Measurements from ENCODE around the gene HSPB1. TPM values are rescaled to one million over a fixed set of nuclear protein-coding genes. Genes with fewer than 3 reads are reported as not detected.

HSPB1 gene
- total RNA-seq, 1 experiment from 2014 or later = 202 TPM

DNA sequence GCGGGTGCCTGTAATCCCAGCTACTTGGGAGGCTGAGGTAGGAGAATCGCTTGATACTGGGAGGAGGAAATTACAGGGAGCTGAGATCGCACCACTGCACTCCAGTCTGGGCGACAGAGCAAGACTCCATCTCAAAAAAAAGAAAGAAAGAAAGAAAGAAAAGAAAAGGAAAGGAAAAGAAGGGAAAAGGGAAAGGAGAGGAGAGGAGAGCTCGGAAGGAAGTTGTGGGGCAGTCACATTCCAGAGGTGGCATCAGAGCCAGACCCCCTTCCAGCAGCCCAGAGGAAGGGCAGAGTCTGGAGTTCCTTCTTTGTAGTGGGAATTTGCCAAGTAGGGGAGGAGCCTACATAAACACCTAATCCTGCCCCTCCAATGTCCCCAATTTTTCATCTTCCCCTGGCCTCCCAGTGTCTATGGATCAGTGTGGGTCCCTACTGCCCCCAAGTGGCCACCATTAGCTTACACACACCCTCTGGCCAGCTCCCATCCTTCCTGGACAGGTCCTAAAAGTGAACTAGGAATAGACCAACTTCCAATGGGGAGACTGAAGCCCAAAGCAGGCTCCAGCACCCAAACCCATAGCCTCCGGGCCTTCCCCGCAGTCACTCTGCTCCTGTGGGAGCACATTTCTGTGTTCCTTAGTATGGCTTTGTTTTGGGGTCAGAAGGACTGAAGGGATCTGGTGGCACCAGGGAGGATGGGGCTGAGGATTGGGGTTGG lies 39.6 kb upstream of the HSPB1 start:
- H3K4me1 Mint-ChIP-seq = peaks cover 32% of the 10 kb centered on the region
- H3K4me3 Mint-ChIP-seq = no peak overlapping the region
- TF ChIP-seq OVOL2 (CRISPR knock-in tag; IDR thresholded peaks at IDR 0.05; ENCODE audit: borderline replicate concordance) (no peak), ZNF232 (CRISPR knock-in tag; IDR thresholded peaks at IDR 0.05) (0 out of 2 replicates have a peak, but pooled peaks have one; percentile 58), FOXJ3 (CRISPR knock-in tag; IDR thresholded peaks at IDR 0.05; ENCODE audit: borderline replicate concordance) (no peak)
- TF ChIP-seq, protein P1, sequence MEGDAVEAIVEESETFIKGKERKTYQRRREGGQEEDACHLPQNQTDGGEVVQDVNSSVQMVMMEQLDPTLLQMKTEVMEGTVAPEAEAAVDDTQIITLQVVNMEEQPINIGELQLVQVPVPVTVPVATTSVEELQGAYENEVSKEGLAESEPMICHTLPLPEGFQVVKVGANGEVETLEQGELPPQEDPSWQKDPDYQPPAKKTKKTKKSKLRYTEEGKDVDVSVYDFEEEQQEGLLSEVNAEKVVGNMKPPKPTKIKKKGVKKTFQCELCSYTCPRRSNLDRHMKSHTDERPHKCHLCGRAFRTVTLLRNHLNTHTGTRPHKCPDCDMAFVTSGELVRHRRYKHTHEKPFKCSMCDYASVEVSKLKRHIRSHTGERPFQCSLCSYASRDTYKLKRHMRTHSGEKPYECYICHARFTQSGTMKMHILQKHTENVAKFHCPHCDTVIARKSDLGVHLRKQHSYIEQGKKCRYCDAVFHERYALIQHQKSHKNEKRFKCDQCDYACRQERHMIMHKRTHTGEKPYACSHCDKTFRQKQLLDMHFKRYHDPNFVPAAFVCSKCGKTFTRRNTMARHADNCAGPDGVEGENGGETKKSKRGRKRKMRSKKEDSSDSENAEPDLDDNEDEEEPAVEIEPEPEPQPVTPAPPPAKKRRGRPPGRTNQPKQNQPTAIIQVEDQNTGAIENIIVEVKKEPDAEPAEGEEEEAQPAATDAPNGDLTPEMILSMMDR (IDR thresholded peaks at IDR 0.05) = peak; percentile 77
- DNase-seq (ENCODE audit: low spot score) (peak; percentile 82), ATAC-seq (peak; percentile 50)
- H3K9me3 Mint-ChIP-seq = no peaks in the 10 kb centered on the region
- H3K27ac Mint-ChIP-seq = peak overlapping the region; percentile 79; the same call in 1 of the 2 replicates
- POLR2A ChIA-PET = interaction anchor here (0.6 to 1.7 kb wide), 7 partner anchors 30 to 1605 kb away, joined by 3 to 8 read pairs (median 4); partner anchors contain the start of gene GTF2I
- CTCF ChIA-PET = interaction anchor here (0.6 to 6.0 kb wide), 38 partner anchors 7 to 400 kb away, joined by 3 to 103 read pairs (median 6); partner anchors contain the start of genes MDH2, SRRM3 and STYXL1
- no peaks in the 10 kb centered on the region; the same call in 1 of the 2 replicates for H3K36me3 Mint-ChIP-seq
- H3K27me3 Mint-ChIP-seq (ENCODE audit: low read depth) = no peaks in the 10 kb centered on the region; the same call in 1 of the 2 replicates

- peaks cover 45% of the 10 kb centered on the region for H3K4me1 Mint-ChIP-seq
- no peak overlapping the region for H3K27ac Mint-ChIP-seq
- DNase-seq (ENCODE audit: low spot score) (no peak), ATAC-seq (no peak)
- POLR2A ChIA-PET = no interaction called here
- H3K36me3 Mint-ChIP-seq = no peaks in the 10 kb centered on the region
- no peak overlapping the region for H3K4me3 Mint-ChIP-seq
- CTCF ChIA-PET = interaction anchor here (0.9 to 6.0 kb wide), 3 partner anchors 65 to 196 kb away, joined by 6 to 67 read pairs (median 9); partner anchors contain the start of gene SRRM3
- H3K27me3 Mint-ChIP-seq (ENCODE audit: low read depth) = peaks cover 4% of the 10 kb centered on the region; the same call in 1 of the 2 replicates
- H3K9me3 Mint-ChIP-seq = no peaks in the 10 kb centered on the region
- no peak for TF ChIP-seq ARID4B (CRISPR knock-in tag; IDR thresholded peaks at IDR 0.05; ENCODE audit: borderline replicate concordance)
- TF ChIP-seq, protein P2, sequence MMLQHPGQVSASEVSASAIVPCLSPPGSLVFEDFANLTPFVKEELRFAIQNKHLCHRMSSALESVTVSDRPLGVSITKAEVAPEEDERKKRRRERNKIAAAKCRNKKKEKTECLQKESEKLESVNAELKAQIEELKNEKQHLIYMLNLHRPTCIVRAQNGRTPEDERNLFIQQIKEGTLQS (CRISPR knock-in tag; conservative IDR thresholded peaks at IDR 0.05) = no peak
- TF ChIP-seq TEAD1 (CRISPR knock-in tag; IDR thresholded peaks at IDR 0.05) = no peak
- TF ChIP-seq CBFB (CRISPR knock-in tag; IDR thresholded peaks at IDR 0.05; ENCODE audit: low read depth) = no peak
- no peak for TF ChIP-seq ZNF281 (CRISPR knock-in tag; IDR thresholded peaks at IDR 0.05)
- no peak for TF ChIP-seq CREM (CRISPR knock-in tag; IDR thresholded peaks at IDR 0.05)
- TF ChIP-seq TP53 (CRISPR knock-in tag; IDR thresholded peaks at IDR 0.05) = no peak
- TF ChIP-seq AFF4 (CRISPR knock-in tag; IDR thresholded peaks at IDR 0.05; ENCODE audit: borderline replicate concordance) = no peak
- TF ChIP-seq, protein P3, sequence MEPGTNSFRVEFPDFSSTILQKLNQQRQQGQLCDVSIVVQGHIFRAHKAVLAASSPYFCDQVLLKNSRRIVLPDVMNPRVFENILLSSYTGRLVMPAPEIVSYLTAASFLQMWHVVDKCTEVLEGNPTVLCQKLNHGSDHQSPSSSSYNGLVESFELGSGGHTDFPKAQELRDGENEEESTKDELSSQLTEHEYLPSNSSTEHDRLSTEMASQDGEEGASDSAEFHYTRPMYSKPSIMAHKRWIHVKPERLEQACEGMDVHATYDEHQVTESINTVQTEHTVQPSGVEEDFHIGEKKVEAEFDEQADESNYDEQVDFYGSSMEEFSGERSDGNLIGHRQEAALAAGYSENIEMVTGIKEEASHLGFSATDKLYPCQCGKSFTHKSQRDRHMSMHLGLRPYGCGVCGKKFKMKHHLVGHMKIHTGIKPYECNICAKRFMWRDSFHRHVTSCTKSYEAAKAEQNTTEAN (CRISPR knock-in tag; IDR thresholded peaks at IDR 0.05) = no peak
- no peak for TF ChIP-seq NR2C2 (CRISPR knock-in tag; IDR thresholded peaks at IDR 0.05)
- TF ChIP-seq, protein P4, sequence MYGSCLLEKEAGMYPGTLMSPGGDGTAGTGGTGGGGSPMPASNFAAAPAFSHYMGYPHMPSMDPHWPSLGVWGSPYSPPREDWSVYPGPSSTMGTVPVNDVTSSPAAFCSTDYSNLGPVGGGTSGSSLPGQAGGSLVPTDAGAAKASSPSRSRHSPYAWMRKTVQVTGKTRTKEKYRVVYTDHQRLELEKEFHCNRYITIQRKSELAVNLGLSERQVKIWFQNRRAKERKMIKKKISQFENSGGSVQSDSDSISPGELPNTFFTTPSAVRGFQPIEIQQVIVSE (CRISPR knock-in tag; IDR thresholded peaks at IDR 0.05; ENCODE audit: borderline replicate concordance) = no peak
- TF ChIP-seq NFATC4 (CRISPR knock-in tag; IDR thresholded peaks at IDR 0.05) = no peak
Measured at GRCh38 chr7:76265299-76265698, 37.2 kb upstream of the HSPB1 start.

All from WTC11 (cell line).